GM12874 (cell line): ENCODE results near the gene MSI2.

Source experiments
- CTCF ChIP-seq: IDR thresholded peaks from 2 replicates; pipeline ENCODE4 v1.5.1; 2011; ENCODE audit warnings: low read depth, mild to moderate bottlenecking, control low read depth, low read length, moderate library complexity; ENCODE audit not compliant: insufficient read depth

Gene MSI2

GRCh38 chr17:57425903-57426880, 169.9 kb downstream of the MSI2 start:
- TF ChIP-seq CTCF: no peak

- TF ChIP-seq CTCF: no peak
These were observed 173.6 kb downstream of the MSI2 start for GRCh38 chr17:57429966-57430365.

- TF ChIP-seq CTCF: no peak
These were observed 175.1 kb downstream of the MSI2 start for GRCh38 chr17:57431415-57431814.

GRCh38 chr17:57432507-57433277, 176.4 kb downstream of the MSI2 start:
- TF ChIP-seq CTCF: no peak

GRCh38 chr17:57433452-57433851, 177.1 kb downstream of the MSI2 start:
- no peak for TF ChIP-seq CTCF

- no peak for TF ChIP-seq CTCF
These were observed 178.0 kb downstream of the MSI2 start for GRCh38 chr17:57434361-57434760.

- no peak for TF ChIP-seq CTCF
These were observed 180.2 kb downstream of the MSI2 start for GRCh38 chr17:57436565-57436964.
